ENCODE results near the gene TMEM178B. TPM values are rescaled to one million over a fixed set of nuclear protein-coding genes. Genes with fewer than 3 reads are reported as not detected.

Gene TMEM178B
- total and polyA plus RNA-seq, 9 of the 15 experiments (the other 6 are each of a cell fraction or from before 2014, with no cell fraction given): under 0.01 to 0.03 (median 0.01) TPM; not detected in 5

GRCh38 chr7:141286522-141286921, 212.7 kb downstream of the TMEM178B start:
- intact Hi-C loops (cut with micrococcal nuclease) (no loop called here), in situ Hi-C loops (cut with MboI) (no loop called here)
- H3K9ac ChIP-seq (ENCODE audit: insufficient read depth in 1 of 2, low read depth in 2 of 2, low read length in 2 of 2): no peak overlapping the region
- H3K27ac ChIP-seq (ENCODE audit: extremely low read depth, low read depth, low read length): no peak overlapping the region
- peaks cover 13 to 23% of the 10 kb centered on the region in 2 experiments; a peak in 4 of 5 replicates for H3K27me3 ChIP-seq (ENCODE audit: control insufficient read depth in 2 of 2, insufficient read depth in 2 of 2, low read length in 2 of 2)
- BruUV-seq (replicated peaks): no TSS peak
- H3K79me2 ChIP-seq (ENCODE audit: control insufficient read depth, insufficient read depth, low read length): no peaks in the 10 kb centered on the region
- ATAC-seq: no peak
- H3K36me3 ChIP-seq (ENCODE audit: control insufficient read depth, insufficient read depth, low read length): no peaks in the 10 kb centered on the region
- no peaks in the 10 kb centered on the region for H3K9me3 ChIP-seq (replicated peaks; ENCODE audit: control insufficient read depth, insufficient read depth, low read depth, low read length)
- TF ChIP-seq POLR2A (conservative IDR thresholded peaks at IDR 0.05) (no peak), ATF6 (CRISPR knock-in tag; IDR thresholded peaks at IDR 0.05) (no peak), ZNF232 (CRISPR knock-in tag; IDR thresholded peaks at IDR 0.05) (no peak), ZNF77 (CRISPR knock-in tag; IDR thresholded peaks at IDR 0.05) (no peak), ZZZ3 (IDR thresholded peaks at IDR 0.05) (no peak), HMBOX1 (IDR thresholded peaks at IDR 0.05) (no peak), NR2F6 (CRISPR knock-in tag; IDR thresholded peaks at IDR 0.05) (no peak), ARHGAP35 (IDR thresholded peaks at IDR 0.05; ENCODE audit: partially characterized antibody) (no peak), SRSF1 (IDR thresholded peaks at IDR 0.05; ENCODE audit: low read depth, low read length) (no peak), PRPF4 (IDR thresholded peaks at IDR 0.05; ENCODE audit: insufficient read depth, low read depth, low read length, poor library complexity, severe bottlenecking) (no peak), ZNF274 (IDR thresholded peaks at IDR 0.05; ENCODE audit: borderline replicate concordance, low read depth, low read length) (no peak)
- ChIA-PET POLR2A (no interaction called here), CTCF (ENCODE audit: low intra/inter-chr PET ratio) (no interaction called here)
- 0% methylated on average over 3 of the region's 3 CpGs for WGBS (ENCODE audit: insufficient coverage, low coverage, missing lambda C conversion rate)
- H3K4me2 ChIP-seq (ENCODE audit: insufficient read depth, low read length): no peak overlapping the region
- H3K9me1 ChIP-seq (ENCODE audit: control insufficient read depth, insufficient read depth, low read length): no peaks in the 10 kb centered on the region
- H3K4me3 ChIP-seq: no peak overlapping the region
- H2AFZ ChIP-seq (ENCODE audit: low read depth, low read length): no peak overlapping the region
- no peak for DNase-seq (ENCODE audit: extremely low read depth in 1 of 4, low spot score in 3 of 4)
- H3K4me1 ChIP-seq (replicated peaks in 1 of 2; ENCODE audit: control insufficient read depth in 2 of 2, insufficient read depth in 2 of 2, low read length in 2 of 2): no peaks in the 10 kb centered on the region
- peaks cover 4% of the 10 kb centered on the region; the same call in 1 of the 2 replicates for H4K20me1 ChIP-seq (replicated peaks; ENCODE audit: control insufficient read depth, insufficient read depth, low read length)
- FAIRE-seq: no peak
